COR-L47 (cell line): ENCODE data around the gene RPUSD4.

Experiments used
- DNase-seq: peaks from one replicate; lab custom pipeline; 2025; lab: John Stamatoyannopoulos, UW

Gene RPUSD4

GRCh38 chr11:126212089-126212660, 725 bp upstream of the RPUSD4 start:
- no peak for DNase-seq

GRCh38 chr11:126210871-126211235, 597 bp downstream of the RPUSD4 start:
- no peak for DNase-seq

GRCh38 chr11:126207896-126208295, 3.6 kb downstream of the RPUSD4 start:
- DNase-seq: no peak

GRCh38 chr11:126205359-126205758, 6.1 kb downstream of the RPUSD4 start:
- no peak for DNase-seq

GRCh38 chr11:126202646-126203359, 8.6 kb downstream of the RPUSD4 start:
- no peak for DNase-seq

- DNase-seq: no peak
These were observed 12.8 kb downstream of the RPUSD4 start for GRCh38 chr11:126198648-126199047.

- DNase-seq: no peak
These were observed 14.0 kb downstream of the RPUSD4 start for GRCh38 chr11:126197277-126197939.

- DNase-seq: no peak
These were observed 16.3 kb downstream of the RPUSD4 start for GRCh38 chr11:126195119-126195518.

- DNase-seq: no peak
These were observed 17.3 kb downstream of the RPUSD4 start for GRCh38 chr11:126194121-126194543.

GRCh38 chr11:126193038-126193478, 18.4 kb downstream of the RPUSD4 start:
- DNase-seq: no peak

- no peak for DNase-seq
These were observed 19.1 kb downstream of the RPUSD4 start for GRCh38 chr11:126192361-126192760.

GRCh38 chr11:126191379-126192073, 19.9 kb downstream of the RPUSD4 start:
- DNase-seq: no peak

- no peak for DNase-seq
These were observed 20.7 kb downstream of the RPUSD4 start for GRCh38 chr11:126190792-126191191.

GRCh38 chr11:126189109-126189929, 22.1 kb downstream of the RPUSD4 start:
- DNase-seq: no peak

- DNase-seq: no peak
These were observed 22.9 kb downstream of the RPUSD4 start for GRCh38 chr11:126188332-126189108.

GRCh38 chr11:126186708-126187529, 24.5 kb downstream of the RPUSD4 start:
- peak; percentile 42 for DNase-seq

- DNase-seq: no peak
These were observed 25.3 kb downstream of the RPUSD4 start for GRCh38 chr11:126186025-126186698.

GRCh38 chr11:126185259-126186024, 26.0 kb downstream of the RPUSD4 start:
- no peak for DNase-seq
